BE2C (cell line): ENCODE results near the gene ZNF608.

Experiments used
- DNase-seq: peaks from one replicate; pipeline ENCODE4 v3.0.0-alpha.2; 2020
- H3K27me3 ChIP-seq: fragments of 250-450 bp; sonication (Bioruptor Pico); 2 replicates; pipeline ENCODE4 v1.5.1; 2020; ENCODE audit warnings: mild to moderate bottlenecking
- H3K36me3 ChIP-seq: fragments of 250-450 bp; sonication (Bioruptor Pico); 2 replicates; pipeline ENCODE4 v1.5.1; 2020; ENCODE audit warnings: mild to moderate bottlenecking
- H3K4me1 ChIP-seq: fragments of 250-450 bp; sonication (Bioruptor Pico); 2 replicates; pipeline ENCODE4 v1.5.1; 2020
- H3K4me3 ChIP-seq: 2 replicates; pipeline ENCODE4 v1.5.1; 2011; ENCODE audit warnings: low read depth, low read length
- H3K9me3 ChIP-seq: fragments of 250-450 bp; sonication (Bioruptor Pico); 2 replicates; pipeline ENCODE4 v1.5.1; 2020
- TF ChIP-seq, protein P1 (sequence below): IDR thresholded peaks from 2 replicates; pipeline ENCODE4 v1.5.1; 2012; ENCODE audit warnings: mild to moderate bottlenecking, low read depth, low read length

Gene ZNF608

DNA sequence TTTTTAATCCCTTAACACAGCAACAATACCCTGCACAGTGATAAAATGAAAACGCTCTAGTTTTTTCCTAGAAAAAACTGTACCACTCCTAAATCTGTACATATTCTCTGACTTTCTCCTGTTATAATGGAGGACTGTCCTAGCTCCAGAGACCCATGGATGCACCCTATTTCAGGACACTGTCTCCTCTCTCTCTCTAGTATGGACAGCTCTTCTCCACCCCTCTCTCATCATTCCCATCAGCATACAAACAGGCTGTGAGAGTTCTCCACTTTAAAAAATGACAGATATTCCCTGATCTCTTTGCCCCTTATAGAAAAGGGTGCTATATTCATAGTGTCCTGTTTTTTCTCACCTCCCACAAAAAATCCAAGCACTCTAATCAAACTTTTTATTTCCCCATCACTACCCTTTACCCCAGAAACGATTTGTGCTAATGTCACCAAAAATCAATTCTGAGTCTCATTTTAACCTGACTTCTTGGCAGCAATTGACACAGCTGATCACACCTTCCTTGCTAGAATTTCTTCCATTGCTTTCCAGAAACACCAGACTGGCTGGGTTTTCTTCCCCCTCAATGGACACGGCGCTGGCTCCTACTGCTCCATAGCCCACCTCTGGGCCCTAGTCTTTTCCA is 20.7 kb downstream of the ZNF608 start:
- Histone ChIP-seq H3K27me3 (no peaks in the 10 kb centered on the region), H3K4me1 (peaks cover 10% of the 10 kb centered on the region), H3K4me3 (no peak overlapping the region), H3K9me3 (no peaks in the 10 kb centered on the region), H3K36me3 (no peaks in the 10 kb centered on the region)
- TF ChIP-seq, protein P1, sequence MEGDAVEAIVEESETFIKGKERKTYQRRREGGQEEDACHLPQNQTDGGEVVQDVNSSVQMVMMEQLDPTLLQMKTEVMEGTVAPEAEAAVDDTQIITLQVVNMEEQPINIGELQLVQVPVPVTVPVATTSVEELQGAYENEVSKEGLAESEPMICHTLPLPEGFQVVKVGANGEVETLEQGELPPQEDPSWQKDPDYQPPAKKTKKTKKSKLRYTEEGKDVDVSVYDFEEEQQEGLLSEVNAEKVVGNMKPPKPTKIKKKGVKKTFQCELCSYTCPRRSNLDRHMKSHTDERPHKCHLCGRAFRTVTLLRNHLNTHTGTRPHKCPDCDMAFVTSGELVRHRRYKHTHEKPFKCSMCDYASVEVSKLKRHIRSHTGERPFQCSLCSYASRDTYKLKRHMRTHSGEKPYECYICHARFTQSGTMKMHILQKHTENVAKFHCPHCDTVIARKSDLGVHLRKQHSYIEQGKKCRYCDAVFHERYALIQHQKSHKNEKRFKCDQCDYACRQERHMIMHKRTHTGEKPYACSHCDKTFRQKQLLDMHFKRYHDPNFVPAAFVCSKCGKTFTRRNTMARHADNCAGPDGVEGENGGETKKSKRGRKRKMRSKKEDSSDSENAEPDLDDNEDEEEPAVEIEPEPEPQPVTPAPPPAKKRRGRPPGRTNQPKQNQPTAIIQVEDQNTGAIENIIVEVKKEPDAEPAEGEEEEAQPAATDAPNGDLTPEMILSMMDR: no peak
- no peak for DNase-seq

DNA sequence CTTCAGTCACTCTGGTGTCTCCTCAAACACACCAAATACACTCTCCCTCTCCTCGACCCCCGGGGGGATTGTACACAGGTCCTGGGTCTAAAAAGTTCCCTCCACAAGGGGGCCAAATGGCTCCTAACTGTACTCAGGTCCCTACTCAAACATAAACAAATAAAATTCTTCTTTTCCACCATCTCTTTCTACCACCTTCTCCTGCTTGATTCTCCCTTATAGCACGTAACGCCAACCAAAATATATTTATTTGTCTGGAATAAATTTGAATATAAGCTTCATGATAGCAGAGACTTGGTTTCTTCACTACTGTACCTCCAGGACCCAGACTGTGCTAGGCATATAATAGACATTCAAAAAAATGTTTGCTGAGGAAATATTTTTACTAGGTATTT is 21.4 kb downstream of the ZNF608 start:
- Histone ChIP-seq H3K36me3 (no peaks in the 10 kb centered on the region), H3K27me3 (no peaks in the 10 kb centered on the region)
- no peak for DNase-seq

DNA sequence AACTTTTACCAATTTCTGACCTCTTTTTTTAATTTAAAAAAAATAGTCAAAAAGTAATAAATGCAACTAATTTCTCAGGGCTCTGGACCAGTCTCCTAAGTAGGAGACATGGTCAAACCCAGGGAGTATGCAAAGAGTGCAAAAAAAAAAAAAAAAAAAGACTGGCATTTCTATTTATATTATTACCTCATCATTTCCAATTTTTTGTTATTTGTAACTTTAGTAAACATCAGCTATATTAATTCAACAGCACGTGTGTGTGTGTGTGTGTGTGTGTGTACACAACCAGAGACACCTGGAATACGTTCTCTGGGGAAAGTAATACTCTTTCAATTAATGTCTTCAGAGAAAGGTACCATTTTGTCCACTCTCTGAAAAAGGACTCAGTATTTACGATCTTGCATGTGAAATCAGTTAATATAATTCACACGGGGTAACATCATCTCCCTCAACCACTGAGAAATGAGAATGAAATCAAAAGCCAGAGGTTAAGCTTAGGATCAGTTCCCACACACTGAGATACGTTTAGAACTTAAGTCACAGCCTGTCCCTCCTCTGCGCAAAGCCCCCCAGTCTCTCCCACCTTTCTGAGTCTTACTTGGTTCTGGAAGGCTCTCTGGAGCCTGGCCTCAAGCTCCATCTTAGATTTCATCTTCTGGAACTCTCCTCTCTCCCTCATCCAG is 21.9 kb downstream of the ZNF608 start:
- Histone ChIP-seq H3K36me3 (no peaks in the 10 kb centered on the region), H3K9me3 (no peaks in the 10 kb centered on the region), H3K4me1 (peaks cover 17% of the 10 kb centered on the region), H3K27me3 (no peaks in the 10 kb centered on the region), H3K4me3 (no peak overlapping the region)
- no peak for DNase-seq
- TF ChIP-seq, protein P1: no peak

More for the DNA sequence above, 21.4 kb downstream of the ZNF608 start:
- TF ChIP-seq, protein P1: peak; percentile 50
- Histone ChIP-seq H3K9me3 (no peaks in the 10 kb centered on the region), H3K4me3 (no peak overlapping the region), H3K4me1 (peaks cover 12% of the 10 kb centered on the region)

DNA sequence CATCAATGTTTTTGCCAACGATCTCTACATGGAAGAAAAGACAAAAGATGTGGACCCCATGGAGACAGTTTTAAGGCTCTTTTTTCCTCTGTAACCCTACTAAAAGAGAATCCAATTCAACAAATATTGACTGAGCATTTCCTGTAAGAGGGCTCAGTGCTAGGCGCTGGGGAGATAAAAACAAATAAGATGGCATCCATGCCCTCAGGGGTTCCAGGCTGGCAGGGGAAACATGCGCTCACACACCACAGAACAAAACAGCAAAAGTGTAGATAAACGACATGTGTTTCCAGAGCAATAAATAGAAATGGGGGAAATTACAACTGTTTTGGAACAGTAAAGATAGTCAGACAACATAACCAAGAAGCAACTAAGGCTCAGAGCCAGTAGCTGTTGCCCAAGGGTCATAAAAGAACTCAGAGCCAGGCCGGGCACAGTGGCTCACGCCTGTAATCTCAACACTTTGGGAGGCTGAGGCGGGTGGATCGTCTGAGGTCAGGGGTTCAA is 25.2 kb downstream of the ZNF608 start:
- Histone ChIP-seq H3K9me3 (no peaks in the 10 kb centered on the region), H3K4me3 (no peak overlapping the region), H3K36me3 (no peaks in the 10 kb centered on the region), H3K4me1 (peaks cover 22% of the 10 kb centered on the region), H3K27me3 (no peaks in the 10 kb centered on the region)
- no peak for DNase-seq
- TF ChIP-seq, protein P1: no peak

DNA sequence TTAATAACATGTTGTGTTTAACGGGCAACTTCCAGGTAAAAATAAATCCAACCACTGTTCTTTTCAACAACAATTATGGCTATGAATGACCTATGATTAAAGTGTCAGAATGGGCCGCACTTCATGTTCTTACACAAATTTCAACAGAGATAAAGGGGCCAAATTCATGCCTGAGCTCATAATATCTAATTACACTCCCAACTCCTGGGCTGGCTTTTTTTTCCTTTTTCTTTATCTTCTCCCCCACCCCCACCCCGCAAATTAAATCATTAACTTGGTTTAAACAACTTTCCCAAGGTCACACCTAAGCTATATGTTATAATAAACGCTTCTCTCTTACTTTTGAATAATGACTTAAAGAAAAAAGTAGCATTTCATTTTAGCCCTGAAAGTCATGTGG is 25.8 kb downstream of the ZNF608 start:
- TF ChIP-seq, protein P1: no peak
- Histone ChIP-seq H3K4me3 (no peak overlapping the region), H3K27me3 (no peaks in the 10 kb centered on the region), H3K36me3 (no peaks in the 10 kb centered on the region), H3K4me1 (peaks cover 22% of the 10 kb centered on the region), H3K9me3 (no peaks in the 10 kb centered on the region)
- no peak for DNase-seq
